C4-2B (cell line): Measurements from ENCODE around the gene IL13RA2.

Experiments
- CTCF ChIP-seq: fragments of 450-650 bp; conservative IDR thresholded peaks from 2 replicates; pipeline ENCODE4 v1.5.1; 2017; ENCODE audit warnings: mild to moderate bottlenecking
- ZFX ChIP-seq: fragments of 450-650 bp; IDR thresholded peaks from 2 replicates; pipeline ENCODE4 v1.6.1; 2017

GRCh38 chrX:115053223-115053622 is 35.8 kb upstream of the IL13RA2 start:
- TF ChIP-seq CTCF = no peak
- TF ChIP-seq ZFX = no peak
